Measurements from ENCODE around the gene FGGY. TPM values are rescaled to one million over a fixed set of nuclear protein-coding genes. Genes with fewer than 3 reads are reported as not detected.
"Not testable (repeated sequence)": the region's sequence is repeated elsewhere in the genome, so short reads cannot be mapped to it uniquely, and the experiment has no call there.

FGGY gene
- total RNA-seq, 1 experiment from 2014 or later, result 14.6 TPM

DNA sequence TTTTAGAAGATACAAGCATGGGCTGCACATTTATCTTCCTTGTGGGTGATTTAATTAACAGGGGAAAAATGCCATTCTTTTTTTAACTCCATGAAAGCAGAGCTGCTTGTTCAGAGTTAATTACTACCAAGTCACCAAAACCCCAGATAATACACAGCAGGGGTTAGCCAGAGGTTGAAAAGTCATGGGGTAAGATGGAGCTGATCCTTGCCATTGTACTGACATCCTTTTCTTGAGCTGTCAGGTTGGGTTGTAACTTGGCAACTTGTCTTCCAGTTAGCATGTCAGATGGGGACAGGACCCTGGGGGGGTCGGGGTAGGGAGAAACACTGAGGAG lies 260.6 kb downstream of the FGGY start:
- H3K4me2 ChIP-seq (ENCODE audit: insufficient read depth, insufficient read length, low read length), result no peak overlapping the region
- no peaks in the 10 kb centered on the region for H3K79me1 ChIP-seq (ENCODE audit: insufficient read depth, low read depth, low read length, poor library complexity, severe bottlenecking)
- Mint-ChIP-seq H3K36me3 (ENCODE audit: insufficient read depth in 1 of 3, low read depth in 3 of 3) (peaks cover 13 to 19% (median 13%) of the 10 kb centered on the region in 3 experiments; a peak in 6 of 7 replicates), H3K27ac (no peak overlapping the region), H3K4me1 (peaks cover 9 to 17% of the 10 kb centered on the region in 2 experiments; a peak in 2 of 4 replicates), H3K4me3 (no peak overlapping the region), H3K27me3 (ENCODE audit: low read depth) (no peaks in the 10 kb centered on the region), H3K9me3 (peaks cover 15 to 17% of the 10 kb centered on the region in 2 experiments)
- H3K27ac ChIP-seq (ENCODE audit: insufficient read length, low read depth, low read length), result no peak overlapping the region
- H3K56ac ChIP-seq (ENCODE audit: insufficient read length, low read depth, low read length), result no peak overlapping the region
- no peak overlapping the region for H2BK12ac ChIP-seq (ENCODE audit: insufficient read length, low read depth, low read length)
- H3K4ac ChIP-seq (ENCODE audit: low read depth, low read length), result no peak overlapping the region
- H2BK20ac ChIP-seq (ENCODE audit: low read depth, low read length, poor library complexity, severe bottlenecking), result no peak overlapping the region
- no peak for DNase-seq
- H3K23me2 ChIP-seq (ENCODE audit: insufficient read length, low read depth, low read length, poor library complexity, severe bottlenecking), result no peaks in the 10 kb centered on the region
- no peak overlapping the region for H3K9ac ChIP-seq (ENCODE audit: extremely low read depth, insufficient read length, low read length)
- no peak overlapping the region for H4K5ac ChIP-seq (ENCODE audit: insufficient read length, low read depth, low read length)
- H2AFZ ChIP-seq (ENCODE audit: low read length), result no peak overlapping the region
- no peak overlapping the region for H4K91ac ChIP-seq (ENCODE audit: insufficient read length, low read depth, low read length)
- no peaks in the 10 kb centered on the region for H3K79me2 ChIP-seq (ENCODE audit: insufficient read depth, low read length)
- H3K18ac ChIP-seq (ENCODE audit: insufficient read length, low read depth, low read length), result no peak overlapping the region
- H2BK5ac ChIP-seq (ENCODE audit: insufficient read length, low read length), result no peak overlapping the region
- no peak overlapping the region for H3T11ph ChIP-seq (ENCODE audit: low read length)
- no peaks in the 10 kb centered on the region for H3K4me1 ChIP-seq (ENCODE audit: insufficient read depth, low read length)
- no peak overlapping the region for H2BK15ac ChIP-seq (ENCODE audit: low read depth, low read length)
- H3K9me3 ChIP-seq (ENCODE audit: control insufficient read depth, low read depth, low read length), result no peaks in the 10 kb centered on the region
- no peaks in the 10 kb centered on the region for H3K27me3 ChIP-seq (ENCODE audit: insufficient read depth, low read length)
- WGBS (ENCODE audit: extremely low coverage, insufficient read length, low lambda C conversion rate), result no CpG with 5 or more reads among the region's 1 CpG
- H4K8ac ChIP-seq (replicated peaks; ENCODE audit: insufficient read length, low read depth, low read length), result no peak overlapping the region
- H3K14ac ChIP-seq (ENCODE audit: insufficient read depth, low read length), result no peak overlapping the region
- no peak overlapping the region for H2AK5ac ChIP-seq (ENCODE audit: insufficient read length, low read length)
- TF ChIP-seq, protein P1, sequence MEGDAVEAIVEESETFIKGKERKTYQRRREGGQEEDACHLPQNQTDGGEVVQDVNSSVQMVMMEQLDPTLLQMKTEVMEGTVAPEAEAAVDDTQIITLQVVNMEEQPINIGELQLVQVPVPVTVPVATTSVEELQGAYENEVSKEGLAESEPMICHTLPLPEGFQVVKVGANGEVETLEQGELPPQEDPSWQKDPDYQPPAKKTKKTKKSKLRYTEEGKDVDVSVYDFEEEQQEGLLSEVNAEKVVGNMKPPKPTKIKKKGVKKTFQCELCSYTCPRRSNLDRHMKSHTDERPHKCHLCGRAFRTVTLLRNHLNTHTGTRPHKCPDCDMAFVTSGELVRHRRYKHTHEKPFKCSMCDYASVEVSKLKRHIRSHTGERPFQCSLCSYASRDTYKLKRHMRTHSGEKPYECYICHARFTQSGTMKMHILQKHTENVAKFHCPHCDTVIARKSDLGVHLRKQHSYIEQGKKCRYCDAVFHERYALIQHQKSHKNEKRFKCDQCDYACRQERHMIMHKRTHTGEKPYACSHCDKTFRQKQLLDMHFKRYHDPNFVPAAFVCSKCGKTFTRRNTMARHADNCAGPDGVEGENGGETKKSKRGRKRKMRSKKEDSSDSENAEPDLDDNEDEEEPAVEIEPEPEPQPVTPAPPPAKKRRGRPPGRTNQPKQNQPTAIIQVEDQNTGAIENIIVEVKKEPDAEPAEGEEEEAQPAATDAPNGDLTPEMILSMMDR (conservative IDR thresholded peaks at IDR 0.05), result no peak
- no peak overlapping the region for H3K23ac ChIP-seq (ENCODE audit: insufficient read length, low read depth, low read length)
- no peak overlapping the region for H2BK120ac ChIP-seq (ENCODE audit: low read depth, low read length, poor library complexity, severe bottlenecking)
- H4K20me1 ChIP-seq (ENCODE audit: control insufficient read depth, insufficient read depth, insufficient read length), result no peaks in the 10 kb centered on the region

DNA sequence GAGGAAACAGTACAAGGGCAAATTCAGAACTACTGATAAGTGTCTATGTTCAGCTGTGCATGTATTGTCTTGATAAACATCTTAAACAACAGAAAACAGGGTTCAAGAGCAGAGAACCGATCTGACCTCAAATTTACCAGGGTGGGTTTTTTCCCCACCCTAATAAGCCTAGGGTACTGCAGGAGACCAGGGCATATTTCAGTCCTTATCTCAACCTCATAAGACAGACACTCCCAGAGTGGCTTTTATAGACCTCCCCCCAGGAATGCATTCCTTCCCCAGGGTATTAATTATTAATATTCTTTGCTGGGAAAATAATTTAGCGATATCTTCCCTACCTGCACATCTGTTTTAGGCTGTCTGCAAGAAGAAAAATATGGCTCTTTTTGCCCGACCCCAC lies 261.7 kb downstream of the FGGY start:
- H2BK120ac ChIP-seq (ENCODE audit: low read depth, low read length, poor library complexity, severe bottlenecking); H3K18ac ChIP-seq (ENCODE audit: insufficient read length, low read depth, low read length); H2BK12ac ChIP-seq (ENCODE audit: insufficient read length, low read depth, low read length); H3K27me3 Mint-ChIP-seq (ENCODE audit: low read depth); H4K8ac ChIP-seq (replicated peaks; ENCODE audit: insufficient read length, low read depth, low read length); H3K14ac ChIP-seq (ENCODE audit: insufficient read depth, low read length); H2AK5ac ChIP-seq (ENCODE audit: insufficient read length, low read length); H3K4me3 Mint-ChIP-seq; H3K79me2 ChIP-seq (ENCODE audit: insufficient read depth, low read length); H3K23me2 ChIP-seq (ENCODE audit: insufficient read length, low read depth, low read length, poor library complexity, severe bottlenecking); H3K23ac ChIP-seq (ENCODE audit: insufficient read length, low read depth, low read length); H3K9ac ChIP-seq (ENCODE audit: extremely low read depth, insufficient read length, low read length); H4K5ac ChIP-seq (ENCODE audit: insufficient read length, low read depth, low read length); H2BK5ac ChIP-seq (ENCODE audit: insufficient read length, low read length); H3K4ac ChIP-seq (ENCODE audit: low read depth, low read length); H3K9me3 ChIP-seq (ENCODE audit: control insufficient read depth, low read depth, low read length); H3T11ph ChIP-seq (ENCODE audit: low read length); H2BK20ac ChIP-seq (ENCODE audit: low read depth, low read length, poor library complexity, severe bottlenecking); H3K56ac ChIP-seq (ENCODE audit: insufficient read length, low read depth, low read length); H3K27ac Mint-ChIP-seq; H4K91ac ChIP-seq (ENCODE audit: insufficient read length, low read depth, low read length); H2AFZ ChIP-seq (ENCODE audit: low read length); H3K4me2 ChIP-seq (ENCODE audit: insufficient read depth, insufficient read length, low read length); H3K4me1 ChIP-seq (ENCODE audit: insufficient read depth, low read length); DNase-seq; H3K79me1 ChIP-seq (ENCODE audit: insufficient read depth, low read depth, low read length, poor library complexity, severe bottlenecking); H2BK15ac ChIP-seq (ENCODE audit: low read depth, low read length); H4K20me1 ChIP-seq (ENCODE audit: control insufficient read depth, insufficient read depth, insufficient read length); H3K27me3 ChIP-seq (ENCODE audit: insufficient read depth, low read length); H3K27ac ChIP-seq (ENCODE audit: insufficient read length, low read depth, low read length): not testable (repeated sequence)
- no CpG with 5 or more reads among the region's 3 CpGs for WGBS (ENCODE audit: extremely low coverage, insufficient read length, low lambda C conversion rate)
- Mint-ChIP-seq H3K4me1 (peaks cover 9 to 17% of the 10 kb centered on the region in 2 experiments; a peak in 2 of 4 replicates), H3K9me3 (peaks cover 15 to 17% of the 10 kb centered on the region in 2 experiments), H3K36me3 (ENCODE audit: insufficient read depth in 1 of 3, low read depth in 3 of 3) (peaks cover 13 to 19% (median 15%) of the 10 kb centered on the region in 3 experiments; a peak in 6 of 7 replicates)
